A673 (cell line): ENCODE results near the gene GAN.

ENCODE experiments used
- CTCF ChIP-seq: fragments of 300-800, 200-600 bp; sonication (generic); conservative IDR thresholded peaks from 2 replicates; pipeline ENCODE4 v1.5.1; 2017; ENCODE audit warnings: low read depth, mild to moderate bottlenecking, antibody characterized with exemption, low read length, moderate library complexity, mixed read lengths
- EZH2 ChIP-seq: fragments of 200-600 bp; sonication (generic); IDR thresholded peaks from 2 replicates; pipeline ENCODE4 v1.6.1; 2017; ENCODE audit warnings: borderline replicate concordance, low read depth, mild to moderate bottlenecking, mixed read lengths, antibody characterized with exemption, low read length; ENCODE audit not compliant: poor library complexity, severe bottlenecking

- TF ChIP-seq CTCF: no peak
- no peak for TF ChIP-seq EZH2
Observed at GRCh38 chr16:81313701-81314602, 810 bp upstream of the GAN start.
